G401 (cell line): ENCODE results near the gene THTPA. TPM values are rescaled to one million over a fixed set of nuclear protein-coding genes. Genes with fewer than 3 reads are reported as not detected.

Experiments
- DNase-seq: peaks from one replicate; pipeline ENCODE4 v3.0.0-alpha.2; 2015; ENCODE audit warnings: low spot score
- in situ Hi-C: cut with HindIII; loops from 2 replicates; pipeline ENCODE4 v1.10.0; 2016; ENCODE audit warnings: low sequenced_read_pairs, mixed read lengths
- total RNA-seq: library from RNA; depleted of rRNA; stranded (reverse); fragments of >200 nt; shearing (Covaris generic); gene quantifications from 2 replicates; pipeline ENCODE4 v1.2.3, GENCODE V29; 2014

The THTPA gene
- total RNA-seq, 1 experiment from 2014 or later, result 12.9 TPM

GRCh38 chr14:23548351-23549318 lies 7.4 kb upstream of the THTPA start:
- in situ Hi-C loops, result no loop called here
- peak; percentile 68 for DNase-seq

- peak; percentile 60 for DNase-seq
- in situ Hi-C loops, result no loop called here
These were observed 5.8 kb upstream of the THTPA start for GRCh38 chr14:23550131-23550811.

DNA sequence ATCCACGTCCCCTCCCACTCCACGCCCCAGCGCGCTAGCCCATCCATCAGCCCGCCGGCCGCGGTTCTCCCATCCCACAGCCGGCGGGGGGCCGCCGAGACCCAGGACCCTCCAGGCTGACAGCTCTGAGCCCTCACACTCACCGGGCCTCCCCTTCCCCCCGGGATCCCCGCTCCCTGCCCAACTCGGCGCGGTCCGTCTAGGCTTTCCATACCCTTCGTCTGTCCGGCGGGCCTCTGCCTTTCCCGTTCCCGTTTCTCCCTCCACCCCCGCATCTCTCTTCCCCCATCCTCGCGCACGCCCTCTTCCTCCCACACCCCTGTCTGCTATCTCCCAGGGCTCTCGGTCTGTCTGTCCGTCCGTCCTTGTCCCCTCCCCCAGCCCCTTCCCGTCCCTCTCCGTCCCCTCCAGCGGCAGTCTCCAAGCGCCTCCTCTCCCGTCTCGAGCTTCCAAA lies 5.2 kb upstream of the THTPA start:
- in situ Hi-C loops, result no loop called here
- DNase-seq, result no peak

DNA sequence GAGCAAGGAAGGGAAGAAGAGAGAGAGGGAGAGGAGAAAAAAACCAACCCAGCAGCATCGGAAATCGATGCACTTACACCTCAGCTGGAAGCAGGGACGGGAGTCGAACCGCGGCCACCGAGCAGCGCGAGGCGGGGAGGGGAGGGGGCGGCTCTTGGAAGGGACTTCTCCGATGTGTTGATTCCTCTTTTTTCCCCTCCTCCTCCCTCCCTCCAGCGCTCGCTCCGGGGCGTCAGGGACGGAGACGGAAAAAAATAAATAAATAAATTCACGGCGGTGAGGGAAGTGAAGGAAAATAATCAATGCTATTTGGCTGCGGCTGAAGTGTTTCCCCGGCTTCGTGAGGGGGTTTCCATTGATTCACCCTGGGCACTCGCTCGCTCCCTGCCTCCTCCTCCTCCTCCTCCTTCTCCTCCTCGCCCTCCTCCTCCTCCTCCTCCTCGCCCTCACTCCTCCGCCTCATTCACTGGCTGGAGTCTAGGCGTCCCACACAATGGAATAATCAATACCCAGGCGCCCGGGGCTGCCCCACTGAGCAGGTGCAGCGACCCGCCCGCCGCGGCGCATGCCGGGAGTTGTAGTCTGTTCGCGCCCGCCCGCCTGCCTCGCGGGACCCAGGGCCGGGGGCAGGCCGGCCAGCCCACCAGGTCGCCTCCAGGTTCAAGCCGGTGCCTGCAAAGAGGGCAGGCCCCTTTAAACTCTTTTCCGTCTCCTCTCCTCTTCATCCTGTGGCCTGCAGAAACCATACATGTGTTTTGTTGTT lies 4.6 kb upstream of the THTPA start, which contains the start of gene ZFHX2:
Gene ZFHX2, minus strand, starts transcription at position 500 of the 763 bp plus-strand sequence. CDS start 16,440 bp downstream, outside the sequence.
- in situ Hi-C loops, result no loop called here

DNA sequence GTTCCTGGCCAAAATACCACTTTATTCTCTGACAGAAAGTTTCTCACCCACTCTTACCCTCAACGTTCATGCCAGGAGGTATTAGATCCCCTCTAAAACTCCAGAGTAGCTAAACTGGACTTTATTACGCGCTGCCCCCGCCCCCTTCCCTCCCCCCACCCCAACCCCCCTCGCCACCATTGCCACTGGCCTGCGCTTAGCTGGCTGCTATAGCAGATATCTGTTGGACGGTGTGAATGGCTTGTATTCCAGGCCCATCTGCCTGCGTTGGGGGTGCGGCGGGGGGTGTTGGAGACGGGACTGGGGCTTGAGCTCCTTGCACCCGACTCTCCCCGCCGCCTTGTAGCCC lies 564 bp upstream of the THTPA start:
- no peak for DNase-seq
- in situ Hi-C loops, result no loop called here

More for the DNA sequence above, 4.6 kb upstream of the THTPA start, which contains the start of gene ZFHX2:
- DNase-seq, result peak; percentile 85

DNA sequence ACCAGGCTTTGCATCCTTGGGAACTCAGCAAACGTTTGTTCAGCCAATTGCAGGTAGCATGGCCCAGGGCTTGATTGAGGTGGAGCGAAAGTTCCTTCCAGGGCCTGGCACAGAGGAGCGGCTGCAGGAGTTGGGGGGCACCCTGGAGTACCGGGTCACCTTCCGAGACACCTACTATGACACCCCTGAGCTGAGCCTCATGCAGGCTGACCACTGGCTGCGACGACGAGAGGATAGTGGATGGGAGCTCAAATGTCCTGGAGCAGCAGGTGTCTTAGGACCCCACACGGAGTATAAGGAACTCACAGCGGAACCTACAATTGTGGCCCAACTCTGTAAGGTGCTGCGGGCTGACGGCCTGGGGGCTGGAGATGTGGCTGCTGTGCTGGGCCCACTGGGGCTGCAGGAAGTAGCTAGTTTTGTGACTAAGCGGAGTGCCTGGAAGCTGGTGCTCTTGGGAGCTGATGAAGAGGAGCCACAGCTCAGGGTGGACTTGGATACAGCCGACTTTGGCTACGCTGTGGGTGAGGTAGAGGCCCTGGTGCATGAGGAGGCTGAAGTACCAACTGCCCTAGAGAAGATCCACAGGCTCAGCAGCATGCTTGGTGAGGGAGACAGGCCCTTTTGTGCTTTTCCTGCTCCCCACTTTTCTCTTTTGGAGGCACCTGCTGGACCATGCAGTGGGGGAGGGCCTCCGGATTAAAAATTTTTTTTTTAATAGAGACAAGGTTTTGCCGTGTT lies 799 bp downstream of the THTPA start:
- in situ Hi-C loops, result no loop called here
- no peak for DNase-seq

GRCh38 chr14:23557521-23557920 lies 1.4 kb downstream of the THTPA start:
- in situ Hi-C loops, result no loop called here
- DNase-seq, result no peak

GRCh38 chr14:23557946-23558345 lies 1.9 kb downstream of the THTPA start:
- in situ Hi-C loops, result no loop called here
- DNase-seq, result no peak

GRCh38 chr14:23558346-23559009 lies 2.4 kb downstream of the THTPA start:
- in situ Hi-C loops, result no loop called here
- no peak for DNase-seq

DNA sequence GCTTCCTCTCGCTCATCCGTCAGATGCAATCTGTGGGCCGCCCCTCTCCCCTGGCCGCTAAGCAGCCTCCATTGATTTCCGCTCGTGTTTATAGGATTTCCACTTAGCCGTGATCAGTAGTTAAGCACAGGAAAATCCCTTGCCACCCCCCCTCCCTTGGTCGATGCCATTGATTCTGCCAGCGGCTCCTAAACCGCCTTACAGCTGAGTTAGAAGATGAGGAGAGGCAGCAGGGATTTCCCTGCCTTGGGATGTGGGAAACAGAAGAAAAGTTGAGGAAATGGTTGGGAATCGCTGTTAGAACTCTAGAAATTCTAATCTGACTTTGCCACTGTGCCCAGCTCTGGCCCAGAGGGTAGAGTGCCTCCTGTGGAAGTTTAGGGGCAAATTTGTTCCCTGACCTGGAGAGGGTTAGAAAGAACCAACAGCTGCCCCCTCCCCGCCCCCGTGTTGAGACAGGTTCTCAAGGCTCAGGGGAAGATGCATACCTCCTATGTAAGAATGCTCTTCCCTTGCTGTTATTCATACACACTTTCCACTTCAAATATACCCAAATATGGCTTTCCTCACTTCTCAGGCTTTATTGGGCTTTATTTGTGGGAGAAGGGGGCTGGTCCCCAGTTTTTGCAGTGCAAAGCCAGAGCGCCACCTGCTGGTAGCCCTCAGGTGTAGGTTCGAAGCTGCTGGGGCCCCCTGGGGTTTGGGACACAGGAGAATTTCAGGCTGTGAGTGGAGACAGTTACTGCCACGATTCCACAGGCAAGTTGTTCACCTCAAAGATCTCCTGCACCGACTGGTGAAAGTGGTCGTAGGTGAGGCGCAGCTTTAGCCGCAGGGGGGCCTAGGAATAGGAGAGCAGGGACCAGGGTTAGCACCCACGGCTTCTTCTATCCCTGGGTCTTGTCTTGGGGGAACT lies 3.2 kb downstream of the THTPA start:
- in situ Hi-C loops, result no loop called here
- DNase-seq, result peak; percentile 77

GRCh38 chr14:23559926-23560520 lies 4.0 kb downstream of the THTPA start:
- no peak for DNase-seq
- in situ Hi-C loops, result no loop called here

DNA sequence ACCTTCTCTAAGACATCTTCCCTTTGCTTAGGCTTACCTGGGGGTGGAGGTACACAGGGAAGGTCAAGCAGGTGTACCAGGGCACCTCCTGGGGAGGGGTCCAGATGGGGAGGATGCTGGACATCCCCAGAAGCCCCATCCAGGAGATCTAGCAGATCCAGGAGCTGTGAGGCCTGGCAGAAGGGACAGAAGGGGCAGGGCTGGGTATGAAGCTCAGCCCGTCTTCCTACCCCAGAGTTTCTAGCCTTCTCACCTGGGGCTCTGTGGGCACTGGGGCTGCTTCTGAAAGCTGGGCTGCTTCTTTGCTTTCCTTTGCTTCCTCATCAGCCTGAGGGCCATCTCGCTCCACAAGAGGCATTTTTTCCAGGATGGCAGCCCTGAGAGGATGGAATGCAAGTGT lies 5.2 kb downstream of the THTPA start:
- in situ Hi-C loops, result no loop called here
- DNase-seq, result no peak

GRCh38 chr14:23561873-23562821 lies 6.1 kb downstream of the THTPA start:
- DNase-seq, result peak; percentile 70

GRCh38 chr14:23562822-23563472 lies 6.9 kb downstream of the THTPA start:
- in situ Hi-C loops, result no loop called here
- peak; percentile 74 for DNase-seq

More at GRCh38 chr14:23561873-23562821, 6.1 kb downstream of the THTPA start:
- in situ Hi-C loops, result no loop called here

- in situ Hi-C loops, result no loop called here
- no peak for DNase-seq
These were observed 7.6 kb downstream of the THTPA start for GRCh38 chr14:23563473-23564180.
